NCI-H1417 treated with DMSO at 0.1 percent for 48 hours (cell line): Measurements from ENCODE around the gene FOXP1.
"Not testable (repeated sequence)": the region's sequence is repeated elsewhere in the genome, so short reads cannot be mapped to it uniquely, and the experiment has no call there.

Source experiments
- DNase-seq: peaks from one replicate; lab custom pipeline; 2025; lab: John Stamatoyannopoulos, UW

Gene FOXP1

GRCh38 chr3:71451060-71451459 lies 132.5 kb downstream of the FOXP1 start:
- no peak for DNase-seq

GRCh38 chr3:71450162-71450561 lies 133.4 kb downstream of the FOXP1 start:
- DNase-seq, result no peak

- no peak for DNase-seq
These were observed 135.7 kb downstream of the FOXP1 start for GRCh38 chr3:71447803-71448202.

- no peak for DNase-seq
These were observed 136.3 kb downstream of the FOXP1 start for GRCh38 chr3:71447197-71447596.

GRCh38 chr3:71446734-71447133 lies 136.8 kb downstream of the FOXP1 start:
- DNase-seq, result no peak

GRCh38 chr3:71446260-71446659 lies 137.3 kb downstream of the FOXP1 start:
- DNase-seq, result no peak

- DNase-seq, result no peak
These were observed 138.7 kb downstream of the FOXP1 start for GRCh38 chr3:71444861-71445259.

GRCh38 chr3:71444028-71444860 lies 139.3 kb downstream of the FOXP1 start:
- DNase-seq, result no peak

- DNase-seq, result no peak
These were observed 140.2 kb downstream of the FOXP1 start for GRCh38 chr3:71443332-71443731.

- no peak for DNase-seq
These were observed 140.9 kb downstream of the FOXP1 start for GRCh38 chr3:71442652-71443042.

GRCh38 chr3:71441925-71442651 lies 141.4 kb downstream of the FOXP1 start:
- DNase-seq, result no peak

GRCh38 chr3:71441217-71441924 lies 142.2 kb downstream of the FOXP1 start:
- no peak for DNase-seq

- DNase-seq, result no peak
These were observed 144.6 kb downstream of the FOXP1 start for GRCh38 chr3:71438904-71439303.

- DNase-seq, result no peak
These were observed 145.3 kb downstream of the FOXP1 start for GRCh38 chr3:71438071-71438685.

- no peak for DNase-seq
These were observed 147.2 kb downstream of the FOXP1 start for GRCh38 chr3:71436337-71436736.

GRCh38 chr3:71435836-71436235 lies 147.7 kb downstream of the FOXP1 start:
- not testable (repeated sequence) for DNase-seq

- DNase-seq, result no peak
These were observed 149.9 kb downstream of the FOXP1 start for GRCh38 chr3:71433631-71434030.

GRCh38 chr3:71432044-71432975 lies 151.2 kb downstream of the FOXP1 start:
- no peak for DNase-seq

- DNase-seq, result no peak
These were observed 152.5 kb downstream of the FOXP1 start for GRCh38 chr3:71430941-71431552.

GRCh38 chr3:71429597-71429988 lies 153.9 kb downstream of the FOXP1 start:
- no peak for DNase-seq
